K562 treated with DMSO at 1 percent for 48 hours (cell line): ENCODE data around the gene ICOSLG. TPM values are rescaled to one million over a fixed set of nuclear protein-coding genes. Genes with fewer than 3 reads are reported as not detected.

Source experiments
- total RNA-seq: library from RNA; unstranded; fragments of 300-600 nt; gene quantifications from 2 replicates; pipeline ENCODE4 v1.2.3, GENCODE V29; 2022; ENCODE audit warnings: low replicate concordance; ENCODE audit errors: extremely low read depth

Gene ICOSLG, protein sequence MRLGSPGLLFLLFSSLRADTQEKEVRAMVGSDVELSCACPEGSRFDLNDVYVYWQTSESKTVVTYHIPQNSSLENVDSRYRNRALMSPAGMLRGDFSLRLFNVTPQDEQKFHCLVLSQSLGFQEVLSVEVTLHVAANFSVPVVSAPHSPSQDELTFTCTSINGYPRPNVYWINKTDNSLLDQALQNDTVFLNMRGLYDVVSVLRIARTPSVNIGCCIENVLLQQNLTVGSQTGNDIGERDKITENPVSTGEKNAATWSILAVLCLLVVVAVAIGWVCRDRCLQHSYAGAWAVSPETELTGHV
- not detected in 2 replicates for total RNA-seq

DNA sequence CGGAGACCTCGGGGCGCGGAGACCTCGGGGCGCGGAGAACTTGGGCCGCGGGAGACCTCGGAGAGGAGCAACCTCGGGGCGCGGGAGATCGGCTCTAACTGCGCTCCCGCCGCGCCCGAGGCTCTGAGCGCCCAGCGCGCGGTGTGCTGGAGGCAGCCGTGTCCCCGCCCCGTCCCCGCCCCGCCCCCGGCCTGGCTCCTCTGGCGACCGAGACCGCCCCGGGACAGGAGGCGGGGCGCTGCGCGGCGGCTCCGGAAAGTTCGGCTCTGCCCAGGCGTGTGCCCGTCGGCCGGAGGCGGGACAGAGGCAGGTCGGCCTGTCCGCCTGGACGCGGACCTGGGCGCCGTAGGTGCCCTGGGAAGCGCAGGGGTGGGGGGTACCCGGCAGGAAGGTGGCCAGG, at the start of gene ICOSLG:
ICOSLG (minus strand) TSS at position 102 of the 400 bp plus-strand sequence. CDS start 126 bp downstream, outside the sequence.

DNA sequence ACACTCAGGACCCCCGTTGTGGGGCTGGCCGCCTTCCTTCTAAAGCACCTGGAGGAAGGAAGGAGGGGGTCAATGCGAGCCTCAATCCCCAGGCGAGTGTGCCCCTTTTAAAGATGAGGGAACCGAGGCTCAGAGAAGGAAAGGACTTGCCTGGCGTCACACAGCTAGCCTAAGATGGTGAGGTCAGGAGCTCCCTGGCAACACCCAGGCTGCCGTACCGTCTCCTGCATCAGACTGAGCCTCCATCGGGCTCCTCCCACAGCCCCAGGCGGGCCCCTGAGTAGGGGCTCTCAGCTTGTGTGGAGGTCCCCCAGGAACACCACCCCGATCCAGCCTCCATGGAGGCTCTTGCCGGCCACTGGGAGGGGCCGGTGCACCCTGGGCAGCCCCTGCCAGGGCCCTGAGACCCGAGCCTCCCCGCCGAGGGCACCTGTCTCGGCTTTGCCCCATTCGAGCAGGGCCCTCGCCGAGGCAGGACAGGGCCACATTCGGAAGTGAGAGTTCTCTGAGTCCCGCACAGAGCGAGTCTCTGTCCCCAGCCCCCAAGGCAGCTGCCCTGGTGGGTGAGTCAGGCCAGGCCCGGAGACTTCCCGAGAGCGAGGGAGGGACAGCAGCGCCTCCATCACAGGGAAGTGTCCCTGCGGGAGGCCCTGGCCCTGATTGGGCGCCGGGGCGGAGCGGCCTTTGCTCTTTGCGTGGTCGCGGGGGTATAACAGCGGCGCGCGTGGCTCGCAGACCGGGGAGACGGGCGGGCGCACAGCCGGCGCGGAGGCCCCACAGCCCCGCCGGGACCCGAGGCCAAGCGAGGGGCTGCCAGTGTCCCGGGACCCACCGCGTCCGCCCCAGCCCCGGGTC, 44.6 kb upstream of the ICOSLG start, which contains the start of gene AIRE:
AIRE (plus strand) TSS at position 739 of the 855 bp plus-strand sequence. CDS start 131 bp downstream, outside the sequence.

DNA sequence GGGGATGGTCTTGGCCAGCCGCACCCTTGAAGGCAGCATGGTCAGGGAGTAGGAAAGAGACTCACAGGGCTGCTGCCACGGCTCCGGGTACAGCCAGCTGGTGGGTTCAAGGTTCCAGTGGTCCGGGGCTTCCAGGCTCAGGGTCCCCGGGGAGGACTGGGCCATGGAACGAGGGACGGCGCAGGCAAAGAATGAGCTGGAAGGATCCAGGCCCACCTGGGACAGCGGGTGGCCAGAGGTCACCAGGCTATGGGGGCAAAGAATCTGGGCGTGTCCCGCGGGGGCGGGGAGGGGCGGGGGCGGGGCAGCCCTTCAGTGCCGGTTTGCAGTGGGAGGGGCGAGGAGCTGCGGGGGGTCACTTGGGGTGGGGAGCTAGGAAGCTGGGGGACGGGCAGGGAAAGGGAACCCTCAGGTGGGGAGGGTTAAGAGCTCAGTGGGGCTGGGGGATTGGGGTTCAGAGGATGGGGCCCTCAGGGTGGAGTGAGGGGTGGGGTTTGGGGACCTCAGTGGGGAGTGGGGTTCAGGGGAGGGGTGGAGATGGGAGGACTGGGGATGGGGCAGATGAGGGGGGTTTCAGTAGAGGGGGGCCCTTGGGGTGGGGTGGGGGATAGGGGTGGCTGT, 21.0 kb upstream of the ICOSLG start, which contains the start of gene DNMT3L:
DNMT3L (minus strand) TSS at position 223 of the 621 bp plus-strand sequence. CDS start 638 bp downstream, outside the sequence.

Other genes starting within 250 kb of the ICOSLG start
- gene TRAPPC10, start 228.6 kb downstream of the ICOSLG start, total RNA-seq = not detected in 2 replicates
- gene PWP2, start 133.5 kb downstream of the ICOSLG start, total RNA-seq = not detected in 2 replicates
- gene GATD3, start 107.3 kb downstream of the ICOSLG start, total RNA-seq = not detected in 2 replicates
- gene DNMT3L, start 21.0 kb upstream of the ICOSLG start, total RNA-seq = not detected in 2 replicates
- not detected in 2 replicates for gene AIRE, start 44.9 kb upstream of the ICOSLG start, total RNA-seq
- gene PFKL, start 59.1 kb upstream of the ICOSLG start, total RNA-seq = 169 TPM in 1 of 2 replicates, not detected in the other
- gene CFAP410, start 98.4 kb upstream of the ICOSLG start, total RNA-seq = not detected in 2 replicates
- gene TRPM2, start 112.7 kb upstream of the ICOSLG start, total RNA-seq = not detected in 2 replicates
- not detected in 2 replicates for gene LRRC3, start 214.6 kb upstream of the ICOSLG start, total RNA-seq